IMR-90 (cell line): ENCODE data around the gene TMEM179. TPM values are rescaled to one million over a fixed set of nuclear protein-coding genes. Genes with fewer than 3 reads are reported as not detected.

ENCODE experiments used
- ATAC-seq: fragments of 200-7000 bp; cut with Tn5 transposase; 2 replicates; pipeline ENCODE4 v1.9.1; 2020; ENCODE audit warnings: low read depth, mild to moderate bottlenecking, moderate library complexity
- BruUV-seq: library from RNA; stranded (reverse); fragments of 400-500 nt; replicated peaks from 2 replicates; lab custom pipeline; 2021; lab: Mats Ljungman, UMichigan
- CTCF ChIA-PET: fragments of 300-600 bp; formaldehyde crosslinking; extraction: SDS; loops from one replicate; lab custom pipeline; 2021; ENCODE audit warnings: antibody characterized with exemption; lab: Yijun Ruan, JAX
- POLR2A ChIA-PET: fragments of 300-600 bp; sonication (Branson Sonifier 250); formaldehyde crosslinking; loops from one replicate; lab custom pipeline; 2022; ENCODE audit warnings: antibody characterized with exemption; ENCODE audit not compliant: unreplicated experiment; lab: Charles Lee
- DNase-seq: peaks from one replicate; pipeline ENCODE4 v3.0.0; 2013
- H2AFZ ChIP-seq: replicated peaks from 2 replicates; pipeline ENCODE3; 2013; ENCODE audit warnings: low read length, mild to moderate bottlenecking; ENCODE audit not compliant: poor library complexity
- H2AK5ac ChIP-seq: 2 replicates; pipeline ENCODE4 v1.6.1; 2013; ENCODE audit warnings: low read depth, low read length, inconsistent platforms
- H2AK9ac ChIP-seq: replicated peaks from 2 replicates; pipeline ENCODE3; 2013; ENCODE audit warnings: mild to moderate bottlenecking, low read depth, low read length, moderate library complexity; ENCODE audit not compliant: poor library complexity
- H2BK120ac ChIP-seq: 2 replicates; pipeline ENCODE4 v1.6.1; 2013; ENCODE audit warnings: low read depth, low read length, inconsistent platforms
- H2BK15ac ChIP-seq: 3 replicates; pipeline ENCODE4 v1.6.1; 2013; ENCODE audit warnings: low read depth, low read length, inconsistent platforms
- H2BK20ac ChIP-seq: 2 replicates; pipeline ENCODE4 v1.6.1; 2013; ENCODE audit warnings: low read depth, mild to moderate bottlenecking, inconsistent platforms, low read length, moderate library complexity
- H2BK5ac ChIP-seq: 2 replicates; pipeline ENCODE4 v1.6.1; 2013; ENCODE audit warnings: mild to moderate bottlenecking, low read depth, low read length, inconsistent platforms; ENCODE audit not compliant: poor library complexity, severe bottlenecking
- H3K14ac ChIP-seq: replicated peaks from 2 replicates; pipeline ENCODE4 v1.6.1; 2013; ENCODE audit warnings: low read depth, low read length, inconsistent platforms
- H3K18ac ChIP-seq: 2 replicates; pipeline ENCODE4 v1.6.1; 2013; ENCODE audit warnings: low read depth, low read length, control low read depth
- H3K23ac ChIP-seq: 2 replicates; pipeline ENCODE4 v1.6.1; 2013; ENCODE audit warnings: low read depth, low read length, inconsistent platforms
- H3K27ac ChIP-seq: 2 replicates; pipeline ENCODE4 v1.5.1; 2013; ENCODE audit warnings: mild to moderate bottlenecking, control low read depth, low read length; ENCODE audit not compliant: insufficient read depth
- H3K27me3 ChIP-seq: 2 replicates; pipeline ENCODE4 v1.6.1; 2013; ENCODE audit warnings: low read length; ENCODE audit not compliant: control insufficient read depth, insufficient read depth
- H3K36me3 ChIP-seq: 2 replicates; pipeline ENCODE4 v1.6.1; 2013; ENCODE audit warnings: low read length, mixed read lengths; ENCODE audit not compliant: control insufficient read depth, insufficient read depth
- H3K4ac ChIP-seq: 2 replicates; pipeline ENCODE4 v1.6.1; 2013; ENCODE audit warnings: low read depth, low read length, inconsistent platforms
- H3K4me1 ChIP-seq: 2 replicates; pipeline ENCODE4 v1.6.1; 2013; ENCODE audit warnings: low read length, mixed read lengths; ENCODE audit not compliant: control insufficient read depth, insufficient read depth
- H3K4me2 ChIP-seq: 2 replicates; pipeline ENCODE4 v1.6.1; 2013; ENCODE audit warnings: low read depth, mild to moderate bottlenecking, control low read depth, low read length, moderate library complexity
- H3K4me3 ChIP-seq: 2 replicates; pipeline ENCODE4 v1.5.1; 2013; ENCODE audit warnings: low read depth, mild to moderate bottlenecking, control low read depth, low read length, moderate library complexity; ENCODE audit not compliant: insufficient read depth
- H3K56ac ChIP-seq: 2 replicates; pipeline ENCODE4 v1.6.1; 2013; ENCODE audit warnings: low read length, inconsistent platforms; ENCODE audit not compliant: insufficient read depth; ENCODE audit errors: extremely low read depth
- H3K79me1 ChIP-seq, 2 experiments: 2 replicates each; pipeline ENCODE4 v1.6.1; 2013; ENCODE audit warnings: low read length in 2 of 2, inconsistent platforms in 1 of 2, low read depth in 1 of 2
- H3K9ac ChIP-seq: 2 replicates; pipeline ENCODE4 v1.6.1; 2013; ENCODE audit warnings: low read depth, low read length, control low read depth
- H3K9me1 ChIP-seq: 2 replicates; pipeline ENCODE4 v1.6.1; 2013; ENCODE audit warnings: low read length, inconsistent platforms; ENCODE audit not compliant: insufficient read depth
- H3K9me3 ChIP-seq: 2 replicates; pipeline ENCODE4 v1.6.1; 2013; ENCODE audit warnings: low read length; ENCODE audit not compliant: control insufficient read depth, insufficient read depth
- H4K20me1 ChIP-seq: 2 replicates; pipeline ENCODE4 v1.6.1; 2013; ENCODE audit warnings: low read length, inconsistent platforms; ENCODE audit not compliant: insufficient read depth
- H4K5ac ChIP-seq: 2 replicates; pipeline ENCODE4 v1.6.1; 2013; ENCODE audit warnings: mild to moderate bottlenecking, low read depth, low read length, control low read depth
- H4K8ac ChIP-seq, 2 experiments: 2 replicates each; pipeline ENCODE4 v1.6.1; 2013; ENCODE audit warnings: low read depth in 2 of 2, low read length in 2 of 2, control low read depth in 1 of 2, inconsistent platforms in 1 of 2
- H4K91ac ChIP-seq: 2 replicates; pipeline ENCODE4 v1.6.1; 2013; ENCODE audit warnings: low read depth, low read length, inconsistent platforms; ENCODE audit not compliant: insufficient read depth
- BHLHE40 ChIP-seq: fragments of 150-350 bp; IDR thresholded peaks from 2 replicates; pipeline ENCODE4 v1.6.1; 2016; ENCODE audit warnings: mild to moderate bottlenecking, low read depth, low read length
- CHD1 ChIP-seq: IDR thresholded peaks from 2 replicates; pipeline ENCODE4 v1.6.1; 2012; ENCODE audit warnings: low read depth, low read length, improper control_type of control experiment
- FOS ChIP-seq: fragments of 150-350 bp; IDR thresholded peaks from 2 replicates; pipeline ENCODE4 v1.6.1; 2016; ENCODE audit warnings: low read depth, low read length
- MAFK ChIP-seq: IDR thresholded peaks from 2 replicates; pipeline ENCODE4 v1.6.1; 2012; ENCODE audit warnings: low read depth, low read length, improper control_type of control experiment
- MAZ ChIP-seq: IDR thresholded peaks from 2 replicates; pipeline ENCODE4 v1.6.1; 2012; ENCODE audit warnings: low read depth, mild to moderate bottlenecking, low read length, improper control_type of control experiment, moderate library complexity, borderline replicate concordance
- NFE2L2 ChIP-seq: fragments of 150-350 bp; IDR thresholded peaks from 2 replicates; pipeline ENCODE4 v1.6.1; 2016; ENCODE audit warnings: low read depth, mild to moderate bottlenecking, low read length
- RAD21 ChIP-seq: IDR thresholded peaks from 2 replicates; pipeline ENCODE4 v1.6.1; 2012; ENCODE audit warnings: low read length, improper control_type of control experiment
- RCOR1 ChIP-seq: IDR thresholded peaks from 2 replicates; pipeline ENCODE4 v1.6.1; 2012; ENCODE audit warnings: mild to moderate bottlenecking, low read length, improper control_type of control experiment; ENCODE audit not compliant: insufficient replicate concordance
- SMC3 ChIP-seq: fragments of 150-350 bp; IDR thresholded peaks from 2 replicates; pipeline ENCODE4 v1.6.1; 2016; ENCODE audit warnings: low read depth, mild to moderate bottlenecking, antibody characterized with exemption, low read length, moderate library complexity
- WGBS, 2 experiments: methylation state at CpG; one replicate each; pipeline versions ENCODE4 v1.1.5 to v1.1.7; 2013; ENCODE audit warnings: missing lambda C conversion rate in 2 of 2; ENCODE audit not compliant: insufficient read length in 1 of 2; ENCODE audit errors: extremely low coverage in 2 of 2; 5-methylcytosine and 5-hydroxymethylcytosine counted together
- dilution Hi-C: fragments of 300-500 bp; cut with HindIII; formaldehyde crosslinking; loops from one replicate; pipeline ENCODE4 v1.14.3; 2018; ENCODE audit warnings: low sequenced_read_pairs; ENCODE audit not compliant: unreplicated experiment
- in situ Hi-C: fragments of 300-500 bp; cut with MboI; formaldehyde crosslinking; loops from 3 replicates; pipeline ENCODE4 v1.14.3; 2019; ENCODE audit warnings: low sequenced_read_pairs, inconsistent platforms, mixed read lengths
- intact Hi-C: fragments of 100-400 bp; cut with micrococcal nuclease; formaldehyde crosslinking; loops from 2 replicates; pipeline ENCODE4 v1.10.0; 2022
- polyA plus RNA-seq, 3 experiments: library from polyadenylated mRNA; depleted of rRNA; stranded (reverse); fragments of >200 nt; gene quantifications; 2 replicates each; pipeline ENCODE4 v1.2.3, GENCODE V29; 2012; ENCODE audit warnings: low replicate concordance in 1 of 3
- total RNA-seq: library from RNA; depleted of rRNA; stranded (reverse); fragments of >200 nt; gene quantifications from 2 replicates; pipeline ENCODE4 v1.2.3, GENCODE V29; 2012
- TF ChIP-seq, protein P1 (sequence below): fragments of 150-350 bp; IDR thresholded peaks from 2 replicates; pipeline ENCODE4 v1.6.1; 2017; ENCODE audit warnings: mild to moderate bottlenecking, antibody characterized with exemption, low read length, low read depth
- TF ChIP-seq, protein P2 (sequence below): fragments of 150-350 bp; IDR thresholded peaks from 2 replicates; pipeline ENCODE4 v1.6.1; 2016; ENCODE audit warnings: low read depth, mild to moderate bottlenecking, low read length, moderate library complexity, borderline replicate concordance

Gene TMEM179
- total and polyA plus RNA-seq, 2 of the 4 experiments (the other 2 are of a cell fraction) = not detected

GRCh38 chr14:104558231-104559027 is 46.1 kb downstream of the TMEM179 start:
- H2AK5ac ChIP-seq = no peak overlapping the region
- H3K27ac ChIP-seq = no peak overlapping the region
- no peak overlapping the region for H4K91ac ChIP-seq
- POLR2A ChIA-PET = no interaction called here
- no peak overlapping the region for H3K4ac ChIP-seq
- BruUV-seq = no TSS peak
- dilution Hi-C loops (no loop called here), in situ Hi-C loops (loop anchor here (25.0 kb wide), 1 partner anchor 471 kb away; the partner anchor contains the start of gene ASPG), intact Hi-C loops (no loop called here)
- TF ChIP-seq RCOR1 = no peak
- TF ChIP-seq, protein P1, sequence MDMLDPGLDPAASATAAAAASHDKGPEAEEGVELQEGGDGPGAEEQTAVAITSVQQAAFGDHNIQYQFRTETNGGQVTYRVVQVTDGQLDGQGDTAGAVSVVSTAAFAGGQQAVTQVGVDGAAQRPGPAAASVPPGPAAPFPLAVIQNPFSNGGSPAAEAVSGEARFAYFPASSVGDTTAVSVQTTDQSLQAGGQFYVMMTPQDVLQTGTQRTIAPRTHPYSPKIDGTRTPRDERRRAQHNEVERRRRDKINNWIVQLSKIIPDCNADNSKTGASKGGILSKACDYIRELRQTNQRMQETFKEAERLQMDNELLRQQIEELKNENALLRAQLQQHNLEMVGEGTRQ = no peak
- no peak for TF ChIP-seq MAFK
- no peak for TF ChIP-seq BHLHE40
- TF ChIP-seq SMC3 = no peak
- no peak for TF ChIP-seq MAZ
- no peak for TF ChIP-seq NFE2L2
- TF ChIP-seq, protein P2, sequence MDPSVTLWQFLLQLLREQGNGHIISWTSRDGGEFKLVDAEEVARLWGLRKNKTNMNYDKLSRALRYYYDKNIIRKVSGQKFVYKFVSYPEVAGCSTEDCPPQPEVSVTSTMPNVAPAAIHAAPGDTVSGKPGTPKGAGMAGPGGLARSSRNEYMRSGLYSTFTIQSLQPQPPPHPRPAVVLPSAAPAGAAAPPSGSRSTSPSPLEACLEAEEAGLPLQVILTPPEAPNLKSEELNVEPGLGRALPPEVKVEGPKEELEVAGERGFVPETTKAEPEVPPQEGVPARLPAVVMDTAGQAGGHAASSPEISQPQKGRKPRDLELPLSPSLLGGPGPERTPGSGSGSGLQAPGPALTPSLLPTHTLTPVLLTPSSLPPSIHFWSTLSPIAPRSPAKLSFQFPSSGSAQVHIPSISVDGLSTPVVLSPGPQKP = no peak
- no peak for TF ChIP-seq FOS
- TF ChIP-seq CHD1 = no peak
- no peak for TF ChIP-seq RAD21
- 81% methylated on average over 5 of the region's 16 CpGs; no CpG with 5 or more reads in 1 of the 2 experiments for WGBS, 2 experiments
- no peak overlapping the region for H3K9ac ChIP-seq
- no peak overlapping the region for H3K4me2 ChIP-seq
- H3K79me1 ChIP-seq = no peaks in the 10 kb centered on the region
- no peaks in the 10 kb centered on the region for H3K9me3 ChIP-seq
- H4K20me1 ChIP-seq = no peaks in the 10 kb centered on the region
- ATAC-seq (no peak), DNase-seq (no peak)
- H2AK9ac ChIP-seq = no peak overlapping the region
- H2AFZ ChIP-seq = no peak overlapping the region
- no peak overlapping the region for H2BK20ac ChIP-seq
- no peak overlapping the region for H3K18ac ChIP-seq
- H3K4me1 ChIP-seq = no peaks in the 10 kb centered on the region
- CTCF ChIA-PET = no interaction called here
- no peak overlapping the region for H2BK120ac ChIP-seq
- H4K5ac ChIP-seq = no peak overlapping the region
- no peak overlapping the region for H2BK15ac ChIP-seq
- no peaks in the 10 kb centered on the region for H3K36me3 ChIP-seq
- peaks cover 6% of the 10 kb centered on the region; the same call in 1 of the 2 replicates for H3K27me3 ChIP-seq
- H3K4me3 ChIP-seq = no peak overlapping the region
- H3K56ac ChIP-seq = no peak overlapping the region
- H3K9me1 ChIP-seq = no peaks in the 10 kb centered on the region
- no peak overlapping the region for H3K14ac ChIP-seq
- no peak overlapping the region for H2BK5ac ChIP-seq
- H3K23ac ChIP-seq = no peak overlapping the region
- no peak overlapping the region for H4K8ac ChIP-seq
